GM21528 (cell line): ENCODE measurements around the gene EPB42.
A peak's percentile ranks its signal among the peaks of the same experiment; 100 is the strongest.
"Not testable (repeated sequence)": the region's sequence is repeated elsewhere in the genome, so short reads cannot be mapped to it uniquely, and the experiment has no call there.

ENCODE experiments used
- ATAC-seq: cut with Tn5 transposase; IDR thresholded peaks from one replicate; pipeline ENCODE4 v1.9.1; 2021; ENCODE audit warnings: mild to moderate bottlenecking, moderate library complexity; ENCODE audit not compliant: unreplicated experiment, low FRiP score

Gene EPB42

GRCh38 chr15:43189296-43189695 lies 31.5 kb downstream of the EPB42 start:
- ATAC-seq, result no peak

GRCh38 chr15:43187544-43188155 lies 33.2 kb downstream of the EPB42 start:
- ATAC-seq, result no peak

- peak; percentile 29 for ATAC-seq
Measured at GRCh38 chr15:43186003-43186353, 34.8 kb downstream of the EPB42 start.

GRCh38 chr15:43185157-43186002 lies 35.4 kb downstream of the EPB42 start, which contains the start of gene CCNDBP1:
TSS of gene CCNDBP1 (plus strand) at chr15:43185403. CDS start at chr15:43185499, 96 bp downstream.
- peak; percentile 91 for ATAC-seq

GRCh38 chr15:43184407-43185124 lies 36.3 kb downstream of the EPB42 start:
- no peak for ATAC-seq

GRCh38 chr15:43183270-43183669 lies 37.5 kb downstream of the EPB42 start:
- no peak for ATAC-seq

- not testable (repeated sequence) for ATAC-seq
Measured at GRCh38 chr15:43177147-43177546, 43.7 kb downstream of the EPB42 start.

GRCh38 chr15:43175656-43176309 lies 45.0 kb downstream of the EPB42 start:
- ATAC-seq, result not testable (repeated sequence)

GRCh38 chr15:43169888-43170287 lies 50.9 kb downstream of the EPB42 start:
- ATAC-seq, result no peak

- no peak for ATAC-seq
Measured at GRCh38 chr15:43168192-43169107, 52.4 kb downstream of the EPB42 start.

GRCh38 chr15:43167261-43167660 lies 53.6 kb downstream of the EPB42 start:
- not testable (repeated sequence) for ATAC-seq

- ATAC-seq, result no peak
Measured at GRCh38 chr15:43165801-43166325, 55.0 kb downstream of the EPB42 start.

- ATAC-seq, result no peak
Measured at GRCh38 chr15:43153269-43153668, 67.5 kb downstream of the EPB42 start.

- ATAC-seq, result no peak
Measured at GRCh38 chr15:43151688-43152087, 69.1 kb downstream of the EPB42 start.

- no peak for ATAC-seq
Measured at GRCh38 chr15:43150191-43150929, 70.5 kb downstream of the EPB42 start.
